ENCODE measurements around the gene EPG5.
"Not testable (repeated sequence)": the region's sequence is repeated elsewhere in the genome, so short reads cannot be mapped to it uniquely, and the experiment has no call there.

The EPG5 gene

DNA sequence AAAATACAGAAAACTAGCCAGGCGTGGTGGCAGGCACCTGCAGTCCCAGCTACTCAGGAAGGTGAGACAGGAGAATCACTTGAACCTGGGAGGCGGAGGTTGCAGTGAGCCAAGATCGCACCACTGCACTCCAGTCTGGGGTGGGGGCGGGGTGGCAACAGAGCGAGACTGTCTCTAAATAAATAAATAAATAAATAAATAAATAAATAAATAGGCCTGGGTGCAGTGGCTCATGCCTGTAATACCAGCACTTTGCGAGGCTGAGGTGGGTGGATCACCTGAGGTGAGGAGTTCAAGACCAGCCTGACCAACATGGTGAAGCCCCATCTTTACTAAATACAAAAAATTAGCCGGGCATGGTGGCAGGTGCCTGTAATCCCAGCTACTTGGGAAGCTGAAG lies 7.6 kb downstream of the EPG5 start:
- Histone ChIP-seq H3K36me3 (ENCODE audit: control insufficient read depth in 4 of 4, insufficient read depth in 4 of 4, low read length in 3 of 4) (peaks cover 4 to 15% (median 12%) of the 10 kb centered on the region in 4 experiments), H3K4me1 (ENCODE audit: control extremely low read depth in 1 of 4, control insufficient read depth in 4 of 4, insufficient read depth in 4 of 4, low read length in 3 of 4) (peaks cover 5 to 27% (median 15%) of the 10 kb centered on the region in 4 experiments)
- H3K4me3 ChIP-seq (ENCODE audit: control insufficient read depth in 1 of 7, extremely low read depth in 1 of 7, insufficient read depth in 4 of 7, low read depth in 2 of 7, low read length in 6 of 7); POLR2A ChIA-PET; DNase-seq; H3K27me3 ChIP-seq (replicated peaks in 2 of 5; ENCODE audit: control insufficient read depth in 4 of 5, insufficient read depth in 5 of 5, low read length in 4 of 5); H3K27ac ChIP-seq (ENCODE audit: insufficient read depth in 1 of 2, low read depth in 1 of 2, low read length in 2 of 2, poor library complexity in 1 of 2, severe bottlenecking in 2 of 2); H3K9me3 ChIP-seq (ENCODE audit: control extremely low read depth in 1 of 5, control insufficient read depth in 4 of 5, insufficient read depth in 2 of 5, low read depth in 1 of 5, low read length in 4 of 5): not testable (repeated sequence)
- CTCF ChIA-PET = interaction anchor here (1.2 to 2.0 kb wide), 2 partner anchors 16 to 80 kb away, joined by 4 read pairs; no protein-coding TSS in a partner anchor
- WGBS (ENCODE audit: insufficient coverage) = 100% methylated on average over 4 of the region's 7 CpGs

DNA sequence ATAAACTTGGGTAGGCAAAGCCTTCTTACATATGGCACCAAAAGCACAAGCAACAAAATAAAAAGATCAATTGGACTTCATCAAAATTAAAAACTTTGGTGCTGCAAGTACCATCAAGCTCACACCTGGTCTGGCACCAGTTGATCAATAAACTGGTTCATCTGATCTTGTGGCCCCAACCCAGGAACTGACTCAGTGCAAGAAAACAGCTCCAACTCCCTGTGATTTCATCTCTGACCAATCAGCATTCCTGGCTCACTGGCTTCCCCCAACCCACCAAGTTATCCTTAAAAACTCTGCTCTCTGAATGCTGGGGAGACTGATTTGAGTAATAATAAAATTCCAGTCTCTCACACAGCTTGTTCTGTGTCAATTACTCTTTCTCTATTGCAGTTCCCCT lies 8.4 kb downstream of the EPG5 start:
- H3K4me1 ChIP-seq (ENCODE audit: control extremely low read depth in 1 of 4, control insufficient read depth in 4 of 4, insufficient read depth in 4 of 4, low read length in 3 of 4) = peaks cover 5 to 27% (median 15%) of the 10 kb centered on the region in 4 experiments
- no peaks in the 10 kb centered on the region for H3K9me3 ChIP-seq (ENCODE audit: control extremely low read depth in 1 of 5, control insufficient read depth in 4 of 5, insufficient read depth in 2 of 5, low read depth in 1 of 5, low read length in 4 of 5)
- H3K36me3 ChIP-seq (ENCODE audit: control insufficient read depth in 4 of 4, insufficient read depth in 4 of 4, low read length in 3 of 4) = peaks cover 10 to 22% (median 19%) of the 10 kb centered on the region in 4 experiments
- ChIA-PET CTCF (interaction anchor here (1.2 to 2.0 kb wide), 2 partner anchors 17 to 79 kb away, joined by 4 read pairs; no protein-coding TSS in a partner anchor), POLR2A (no interaction called here)
- H3K27ac ChIP-seq (ENCODE audit: insufficient read depth in 1 of 2, low read depth in 1 of 2, low read length in 2 of 2, poor library complexity in 1 of 2, severe bottlenecking in 2 of 2) = no peak overlapping the region
- no peak for DNase-seq
- H3K4me3 ChIP-seq (ENCODE audit: control insufficient read depth in 1 of 7, extremely low read depth in 1 of 7, insufficient read depth in 4 of 7, low read depth in 2 of 7, low read length in 6 of 7) = no peak overlapping the region
- H3K27me3 ChIP-seq (replicated peaks in 2 of 5; ENCODE audit: control insufficient read depth in 4 of 5, insufficient read depth in 5 of 5, low read length in 4 of 5) = no peaks in the 10 kb centered on the region

DNA sequence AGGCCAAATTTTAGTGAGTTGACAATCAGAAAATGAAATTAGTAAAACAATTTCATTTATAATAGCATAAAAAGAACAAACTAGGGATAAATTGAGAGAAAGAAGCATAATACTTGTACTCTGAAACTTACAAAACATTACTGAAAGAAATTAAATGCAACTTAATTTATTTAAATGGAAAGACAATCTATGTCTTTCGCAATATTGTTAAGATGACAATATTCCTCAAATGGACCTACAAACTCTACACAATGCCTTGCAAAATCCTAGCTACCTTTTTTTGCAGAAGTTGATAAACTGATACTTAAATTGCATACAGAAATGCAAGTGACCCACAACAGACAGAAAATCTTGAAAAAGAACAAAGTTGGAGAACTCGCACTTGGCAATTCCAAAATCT lies 9.1 kb downstream of the EPG5 start:
- no peak for DNase-seq
- H3K9me3 ChIP-seq (ENCODE audit: control extremely low read depth in 1 of 5, control insufficient read depth in 4 of 5, insufficient read depth in 2 of 5, low read depth in 1 of 5, low read length in 4 of 5) = no peaks in the 10 kb centered on the region
- no peaks in the 10 kb centered on the region for H3K27me3 ChIP-seq (replicated peaks in 2 of 5; ENCODE audit: control insufficient read depth in 4 of 5, insufficient read depth in 5 of 5, low read length in 4 of 5)
- H3K4me1 ChIP-seq (ENCODE audit: control extremely low read depth in 1 of 4, control insufficient read depth in 4 of 4, insufficient read depth in 4 of 4, low read length in 3 of 4) = peaks cover 5 to 20% (median 12%) of the 10 kb centered on the region in 4 experiments
- POLR2A ChIA-PET = no interaction called here
- H3K4me3 ChIP-seq (ENCODE audit: control insufficient read depth in 1 of 7, extremely low read depth in 1 of 7, insufficient read depth in 4 of 7, low read depth in 2 of 7, low read length in 6 of 7) = no peak overlapping the region
- peaks cover 15 to 29% (median 24%) of the 10 kb centered on the region in 4 experiments for H3K36me3 ChIP-seq (ENCODE audit: control insufficient read depth in 4 of 4, insufficient read depth in 4 of 4, low read length in 3 of 4)
- no peak overlapping the region for H3K27ac ChIP-seq (ENCODE audit: insufficient read depth in 1 of 2, low read depth in 1 of 2, low read length in 2 of 2, poor library complexity in 1 of 2, severe bottlenecking in 2 of 2)
- CTCF ChIA-PET = interaction anchor here (1.2 to 2.0 kb wide), 2 partner anchors 18 to 79 kb away, joined by 4 read pairs; no protein-coding TSS in a partner anchor
- no CpG with 5 or more reads among the region's 2 CpGs for WGBS (ENCODE audit: insufficient coverage)

DNA sequence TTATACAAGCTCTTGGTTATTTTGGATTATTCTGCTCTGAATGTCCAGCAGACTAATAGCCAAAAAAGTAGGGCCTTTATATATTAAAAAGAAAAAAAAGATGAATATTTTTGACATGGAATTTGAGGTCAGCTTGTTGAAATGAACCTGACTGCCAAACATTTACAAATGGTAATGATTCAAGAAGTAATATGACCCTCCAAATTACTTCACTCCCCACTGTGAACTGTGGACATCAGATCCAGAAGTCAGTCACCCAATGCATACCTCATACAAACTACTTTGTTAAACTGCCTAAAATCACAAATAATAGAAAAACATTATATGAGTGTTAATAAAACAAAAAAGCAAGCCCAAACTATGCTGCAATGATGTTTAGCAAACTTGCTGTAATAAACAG lies 10.0 kb downstream of the EPG5 start:
- Histone ChIP-seq H3K27ac (ENCODE audit: insufficient read depth in 1 of 2, low read depth in 1 of 2, low read length in 2 of 2, poor library complexity in 1 of 2, severe bottlenecking in 2 of 2) (no peak overlapping the region), H3K36me3 (ENCODE audit: control insufficient read depth in 4 of 4, insufficient read depth in 4 of 4, low read length in 3 of 4) (peaks cover 20 to 38% (median 31%) of the 10 kb centered on the region in 4 experiments), H3K27me3 (replicated peaks in 2 of 5; ENCODE audit: control insufficient read depth in 4 of 5, insufficient read depth in 5 of 5, low read length in 4 of 5) (no peaks in the 10 kb centered on the region), H3K9me3 (ENCODE audit: control extremely low read depth in 1 of 5, control insufficient read depth in 4 of 5, insufficient read depth in 2 of 5, low read depth in 1 of 5, low read length in 4 of 5) (no peaks in the 10 kb centered on the region), H3K4me1 (ENCODE audit: control extremely low read depth in 1 of 4, control insufficient read depth in 4 of 4, insufficient read depth in 4 of 4, low read length in 3 of 4) (peaks cover 2 to 10% (median 4%) of the 10 kb centered on the region in 4 experiments), H3K4me3 (ENCODE audit: control insufficient read depth in 1 of 7, extremely low read depth in 1 of 7, insufficient read depth in 4 of 7, low read depth in 2 of 7, low read length in 6 of 7) (no peak overlapping the region)
- DNase-seq = no peak
- ChIA-PET POLR2A (no interaction called here), CTCF (no interaction called here)

DNA sequence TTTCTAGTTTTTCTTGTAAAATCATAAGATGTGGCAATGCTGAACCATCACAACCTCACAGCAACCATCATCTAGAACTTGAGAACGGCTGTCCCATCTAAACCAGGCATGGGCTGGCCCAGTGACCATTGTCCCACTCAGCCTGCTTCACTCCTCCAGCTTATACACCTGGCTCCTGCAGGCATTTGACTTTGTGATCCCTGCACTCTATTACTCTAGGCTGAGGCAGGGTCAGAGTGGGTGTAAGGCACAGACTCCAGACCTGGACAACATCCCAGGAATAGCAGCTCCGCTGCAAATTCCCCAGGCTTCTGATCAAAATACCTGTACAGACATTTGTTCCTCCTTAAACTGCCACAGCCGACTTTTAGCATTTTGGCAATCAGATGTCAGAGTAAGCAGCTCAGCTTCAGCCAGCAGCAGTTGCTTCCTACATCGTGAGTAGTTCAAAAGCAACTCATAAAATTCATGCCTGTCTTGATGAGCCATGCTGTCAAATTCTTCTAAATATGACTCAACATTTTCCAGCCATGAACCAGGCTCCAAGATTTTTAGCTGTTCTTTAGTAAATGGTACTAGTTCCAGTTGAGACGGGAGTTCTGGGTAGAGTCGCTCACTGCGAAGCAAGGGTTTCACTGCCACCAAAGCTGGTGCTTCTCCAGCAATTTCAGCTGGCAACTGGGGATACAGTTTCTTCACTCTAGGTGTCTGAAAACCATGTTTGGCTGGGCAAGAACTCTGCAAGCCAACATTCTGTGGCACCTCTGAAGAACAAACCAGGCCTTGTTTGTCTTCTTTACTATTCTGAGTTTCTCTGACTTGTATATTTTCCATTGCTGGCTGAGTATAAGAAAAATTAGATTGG lies 12.8 kb downstream of the EPG5 start:
- ChIA-PET CTCF (interaction anchor here (1.4 kb wide), 1 partner anchor 119 kb away, joined by 3 read pairs; no protein-coding TSS in a partner anchor), POLR2A (interaction anchor here (0.6 kb wide), 1 partner anchor 303 kb away, joined by 3 read pairs; no protein-coding TSS in a partner anchor)
- no peak overlapping the region for H3K4me3 ChIP-seq (ENCODE audit: control insufficient read depth in 1 of 7, extremely low read depth in 1 of 7, insufficient read depth in 4 of 7, low read depth in 2 of 7, low read length in 6 of 7)
- peaks cover 28 to 54% (median 40%) of the 10 kb centered on the region in 4 experiments for H3K36me3 ChIP-seq (ENCODE audit: control insufficient read depth in 4 of 4, insufficient read depth in 4 of 4, low read length in 3 of 4)
- H3K27me3 ChIP-seq (replicated peaks in 2 of 5; ENCODE audit: control insufficient read depth in 4 of 5, insufficient read depth in 5 of 5, low read length in 4 of 5) = no peaks in the 10 kb centered on the region
- H3K27ac ChIP-seq (ENCODE audit: insufficient read depth in 1 of 2, low read depth in 1 of 2, low read length in 2 of 2, poor library complexity in 1 of 2, severe bottlenecking in 2 of 2) = no peak overlapping the region
- WGBS (ENCODE audit: insufficient coverage) = 97% methylated on average over 6 of the region's 7 CpGs
- no peak for DNase-seq
- no peaks in the 10 kb centered on the region for H3K9me3 ChIP-seq (ENCODE audit: control extremely low read depth in 1 of 5, control insufficient read depth in 4 of 5, insufficient read depth in 2 of 5, low read depth in 1 of 5, low read length in 4 of 5)
- no peaks in the 10 kb centered on the region for H3K4me1 ChIP-seq (ENCODE audit: control extremely low read depth in 1 of 4, control insufficient read depth in 4 of 4, insufficient read depth in 4 of 4, low read length in 3 of 4)

DNA sequence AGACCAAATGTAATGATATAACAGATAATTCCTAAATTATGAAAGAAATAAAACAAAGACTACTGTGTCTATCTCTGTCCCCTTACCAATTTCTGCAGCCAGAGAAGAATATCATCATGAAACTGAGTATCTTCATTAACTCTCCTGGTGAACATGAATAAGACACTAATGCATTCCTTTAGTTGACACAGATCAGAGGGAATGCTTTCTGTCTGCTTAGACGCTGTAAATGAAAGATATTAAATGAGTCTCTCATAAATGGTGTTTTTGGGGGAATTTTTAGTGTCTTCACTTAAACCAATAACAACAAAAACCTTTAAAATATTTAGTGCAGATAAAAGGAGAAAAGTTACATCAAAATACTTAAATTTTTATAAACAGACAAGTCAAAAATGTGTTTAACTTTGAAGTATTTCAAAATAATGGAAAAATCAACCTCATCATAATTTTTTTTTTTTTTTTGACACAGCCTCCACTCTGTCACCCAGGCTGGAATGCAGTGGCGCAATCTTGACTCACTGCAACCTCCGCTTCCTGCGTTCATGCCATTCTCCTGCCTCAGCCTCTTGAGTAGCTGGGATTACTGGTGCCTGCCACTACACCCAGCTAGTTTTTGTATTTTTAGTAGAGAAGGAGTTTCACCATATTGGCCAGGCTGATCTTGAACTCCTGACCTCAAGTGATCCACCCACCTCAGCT lies 16.0 kb downstream of the EPG5 start:
- WGBS (ENCODE audit: insufficient coverage) = 100% methylated on average over 2 of the region's 4 CpGs
- Histone ChIP-seq H3K4me1 (ENCODE audit: control extremely low read depth in 1 of 4, control insufficient read depth in 4 of 4, insufficient read depth in 4 of 4, low read length in 3 of 4) (no peaks in the 10 kb centered on the region), H3K27ac (ENCODE audit: insufficient read depth in 1 of 2, low read depth in 1 of 2, low read length in 2 of 2, poor library complexity in 1 of 2, severe bottlenecking in 2 of 2) (no peak overlapping the region), H3K9me3 (ENCODE audit: control extremely low read depth in 1 of 5, control insufficient read depth in 4 of 5, insufficient read depth in 2 of 5, low read depth in 1 of 5, low read length in 4 of 5) (no peaks in the 10 kb centered on the region), H3K4me3 (ENCODE audit: control insufficient read depth in 1 of 7, extremely low read depth in 1 of 7, insufficient read depth in 4 of 7, low read depth in 2 of 7, low read length in 6 of 7) (no peak overlapping the region), H3K27me3 (replicated peaks in 2 of 5; ENCODE audit: control insufficient read depth in 4 of 5, insufficient read depth in 5 of 5, low read length in 4 of 5) (no peaks in the 10 kb centered on the region), H3K36me3 (ENCODE audit: control insufficient read depth in 4 of 4, insufficient read depth in 4 of 4, low read length in 3 of 4) (peaks cover 46 to 83% (median 64%) of the 10 kb centered on the region in 4 experiments)
- ChIA-PET POLR2A (no interaction called here), CTCF (interaction anchor here (0.6 to 1.0 kb wide), 2 partner anchors 11 to 30 kb away, joined by 3 read pairs; no protein-coding TSS in a partner anchor)
- no peak for DNase-seq
